H54 (cell line): ENCODE results near the gene MTX1.
A peak's percentile ranks its signal among the peaks of the same experiment; 100 is the strongest.

Experiments
- DNase-seq: peaks from one replicate; pipeline ENCODE4 v3.0.0; 2011; ENCODE audit warnings: low spot score, mixed read lengths; ENCODE audit not compliant: insufficient read length
- FAIRE-seq: peaks from 3 replicates; lab custom pipeline; 2011; peaks lifted over from hg19 to GRCh38; lab: Jason Lieb, UNC
- POLR2A ChIP-seq: IDR thresholded peaks from 2 replicates; pipeline ENCODE4 v1.6.1; 2011; ENCODE audit warnings: low read depth, mild to moderate bottlenecking, low read length

MTX1 gene

GRCh38 chr1:155254228-155254713, 45.8 kb downstream of the MTX1 start:
- FAIRE-seq: no peak
- TF ChIP-seq POLR2A: no peak; the same call in 1 of the 2 replicates
- DNase-seq: peak; percentile 40

- TF ChIP-seq POLR2A: no peak
- peak; percentile 42 for DNase-seq
- FAIRE-seq: no peak
These were observed 46.3 kb downstream of the MTX1 start for GRCh38 chr1:155254714-155255242.

GRCh38 chr1:155255243-155256007, 46.9 kb downstream of the MTX1 start, which contains the start of gene ENTREP3:
Gene ENTREP3 (minus strand): TSS chr1:155255483. CDS start chr1:155254877, 606 bp downstream.
- peak; percentile 80 for TF ChIP-seq POLR2A
- peak; percentile 81 for DNase-seq
- no peak for FAIRE-seq

GRCh38 chr1:155256058-155256852, 47.8 kb downstream of the MTX1 start:
- DNase-seq: no peak
- FAIRE-seq: no peak
- TF ChIP-seq POLR2A: no peak

- DNase-seq (no peak), FAIRE-seq (no peak)
- no peak for TF ChIP-seq POLR2A
These were observed 51.8 kb downstream of the MTX1 start for GRCh38 chr1:155260276-155260675.

- no peak for TF ChIP-seq POLR2A
- FAIRE-seq: no peak
- no peak for DNase-seq
These were observed 53.0 kb downstream of the MTX1 start for GRCh38 chr1:155261493-155261851.

GRCh38 chr1:155261852-155262673, 53.6 kb downstream of the MTX1 start, which contains the start of gene SCAMP3:
Gene SCAMP3 (minus strand): TSS chr1:155262360. CDS start chr1:155262151, 209 bp downstream.
- peak; percentile 82 for TF ChIP-seq POLR2A
- DNase-seq (peak; percentile 97), FAIRE-seq (peak; percentile 68)

- no peak for FAIRE-seq
- DNase-seq: no peak
- no peak for TF ChIP-seq POLR2A
These were observed 54.6 kb downstream of the MTX1 start for GRCh38 chr1:155263067-155263466.
